Aorta (tissue), 5 donors: ENCODE data around the gene ARHGAP24. TPM values are rescaled to one million over a fixed set of nuclear protein-coding genes. Genes with fewer than 3 reads are reported as not detected.

ENCODE experiments used
- ATAC-seq: fragments of 200-7000 bp; cut with Tn5 transposase; one replicate; pipeline ENCODE4 v1.9.1; 2022; ENCODE audit warnings: moderate library complexity; ENCODE audit not compliant: low FRiP score
- DNase-seq, 2 donors: peaks; one replicate each; pipeline ENCODE4 v3.0.0-alpha.2; 2020
- H3K27ac ChIP-seq, 2 donors: one replicate each; pipeline ENCODE4 v1.5.1; 2013; ENCODE audit warnings: low read length in 2 of 2, mild to moderate bottlenecking in 2 of 2, moderate library complexity in 2 of 2, control low read depth in 1 of 2, inconsistent platforms in 1 of 2, low read depth in 1 of 2
- H3K27me3 ChIP-seq, 2 donors: one replicate each; pipeline ENCODE4 v1.6.1; 2013; ENCODE audit warnings: control low read depth in 1 of 2, low read length in 1 of 2, mild to moderate bottlenecking in 1 of 2, moderate library complexity in 1 of 2; ENCODE audit not compliant: insufficient read depth in 2 of 2, control insufficient read depth in 1 of 2
- H3K36me3 ChIP-seq, 2 donors: one replicate each; pipeline ENCODE4 v1.6.1; 2013; ENCODE audit warnings: control low read depth in 1 of 2, low read length in 1 of 2, mild to moderate bottlenecking in 1 of 2; ENCODE audit not compliant: insufficient read depth in 2 of 2, control insufficient read depth in 1 of 2
- H3K4me1 ChIP-seq, 2 donors: one replicate each; pipeline ENCODE4 v1.6.1; 2013; ENCODE audit warnings: low read length in 2 of 2, control low read depth in 1 of 2, mild to moderate bottlenecking in 1 of 2, moderate library complexity in 1 of 2; ENCODE audit not compliant: insufficient read depth in 2 of 2, control insufficient read depth in 1 of 2
- H3K4me3 ChIP-seq, 2 donors: one replicate each; pipeline ENCODE4 v1.5.1; 2013; ENCODE audit warnings: low read length in 2 of 2, control low read depth in 1 of 2, mild to moderate bottlenecking in 1 of 2
- H3K9me3 ChIP-seq: one replicate; pipeline ENCODE4 v1.6.1; 2013; ENCODE audit warnings: mild to moderate bottlenecking, low read length; ENCODE audit not compliant: control insufficient read depth
- WGBS, 2 donors: extraction: QIAGEN DNeasy Blood & Tissue Kit; methylation state at CpG; one replicate each; pipeline ENCODE4 v1.1.7; 2013; 5-methylcytosine and 5-hydroxymethylcytosine counted together
- intact Hi-C, 2 donors: fragments of 100-400 bp; cut with DNase I; formaldehyde crosslinking; loops; one replicate each; pipeline versions ENCODE4 v1.14.2 to v1.15.0; 2022
- polyA plus RNA-seq, 2 donors: library from polyadenylated mRNA; stranded (reverse); fragments of 200-250 nt; gene quantifications; one replicate each; pipeline ENCODE4 v1.2.3, GENCODE V29; 2013
- total RNA-seq, 2 donors: library from RNA; stranded (reverse); fragmentation: NEBNext Ultra II Directional; extraction: Animal tissue kit (Norgen Biotek cat#: 25700); gene quantifications; one replicate each; pipeline ENCODE4 v1.2.1, GENCODE V29; 2021
- donor health status: healthy with polysubstance abuse.
- donor health status: Bipolar disorder and iron deficiency.
- donor health status: DM: no; HTN: no; CAD: no.
- donor health status: DM: no; HTN: no; CAD: no.
- donor health status: DM: yes; HTN: yes; CAD: no.

ARHGAP24 gene
- total and polyA plus RNA-seq, 4 donors = 13.4 to 35.2 (median 34.0) TPM

DNA sequence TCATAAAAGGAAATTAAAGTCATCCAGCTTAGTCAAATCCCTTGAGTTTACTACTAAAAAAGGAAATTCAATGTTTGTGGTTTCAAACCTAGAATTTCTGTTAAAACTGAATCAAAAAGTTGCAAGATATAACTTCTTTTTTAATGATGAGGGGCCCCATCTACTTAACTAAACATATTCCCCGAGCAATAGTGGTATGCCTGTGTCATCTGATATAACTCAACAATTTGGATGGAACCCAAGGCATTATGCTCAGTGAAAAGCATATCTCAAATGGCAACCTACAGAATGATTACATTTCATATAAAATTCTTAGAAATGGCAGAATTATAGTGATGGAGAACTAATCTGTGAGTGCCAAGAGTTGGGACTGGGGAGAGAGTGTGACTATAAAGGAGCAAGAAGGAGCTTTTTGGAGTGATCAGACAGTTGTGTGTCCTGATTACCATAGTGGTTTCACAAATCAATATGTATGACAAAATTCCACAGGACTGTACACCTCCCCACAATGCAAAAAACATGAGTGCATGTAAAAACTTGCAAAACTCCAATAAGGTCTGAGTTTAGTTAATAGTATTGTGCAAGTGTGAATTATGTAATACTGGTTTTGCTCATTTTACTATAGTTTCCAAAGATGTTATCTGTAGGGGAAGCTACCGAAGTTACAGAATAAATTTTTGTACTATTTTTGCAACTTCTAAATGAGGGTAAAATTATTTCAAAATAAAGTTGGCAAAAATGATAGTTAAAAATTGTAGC is 323.2 kb downstream of the ARHGAP24 start:
- no peaks in the 10 kb centered on the region for H3K9me3 ChIP-seq
- intact Hi-C loops = loop anchor here in 1 of 2 donors (5.0 kb wide), 1 partner anchor 239 kb away; no protein-coding TSS in a partner anchor
- no peak overlapping the region for H3K27ac ChIP-seq
- WGBS, 2 donors = 77 to 89% methylated on average over 2 of the region's 2 CpGs
- no peak for ATAC-seq
- H3K4me1 ChIP-seq = peaks cover 0 to 1% of the 10 kb centered on the region in 2 donors
- no peaks in the 10 kb centered on the region for H3K36me3 ChIP-seq
- H3K27me3 ChIP-seq = no peaks in the 10 kb centered on the region
- no peak for DNase-seq
- no peak overlapping the region for H3K4me3 ChIP-seq

DNA sequence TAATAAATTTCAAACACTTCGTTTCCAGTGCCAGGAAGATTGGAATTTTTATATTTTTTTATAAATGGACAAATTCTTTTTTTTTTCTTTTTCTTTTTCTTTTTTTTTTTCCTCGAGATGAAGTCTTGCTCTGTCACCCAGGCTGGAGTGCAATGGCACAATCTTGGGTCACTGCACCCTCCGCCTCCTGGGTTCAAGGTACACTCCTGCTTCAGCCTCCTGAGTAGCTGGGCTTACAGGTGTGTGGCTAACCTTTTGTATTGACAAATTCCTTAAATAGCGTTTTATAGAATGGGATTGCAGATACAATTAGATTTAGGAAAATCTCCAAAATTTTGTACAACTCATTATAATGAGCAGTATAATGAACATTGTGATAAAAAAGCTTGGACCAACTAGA is 328.9 kb downstream of the ARHGAP24 start:
- intact Hi-C loops = no loop called here
- H3K9me3 ChIP-seq = no peaks in the 10 kb centered on the region
- no peaks in the 10 kb centered on the region for H3K4me1 ChIP-seq
- DNase-seq (no peak), ATAC-seq (no peak)
- H3K4me3 ChIP-seq = no peak overlapping the region
- peaks cover 0 to 3% of the 10 kb centered on the region in 2 donors for H3K36me3 ChIP-seq
- 75% methylated on average over 4 of the region's 4 CpGs for WGBS, 2 donors
- no peak overlapping the region for H3K27ac ChIP-seq
- no peaks in the 10 kb centered on the region for H3K27me3 ChIP-seq

DNA sequence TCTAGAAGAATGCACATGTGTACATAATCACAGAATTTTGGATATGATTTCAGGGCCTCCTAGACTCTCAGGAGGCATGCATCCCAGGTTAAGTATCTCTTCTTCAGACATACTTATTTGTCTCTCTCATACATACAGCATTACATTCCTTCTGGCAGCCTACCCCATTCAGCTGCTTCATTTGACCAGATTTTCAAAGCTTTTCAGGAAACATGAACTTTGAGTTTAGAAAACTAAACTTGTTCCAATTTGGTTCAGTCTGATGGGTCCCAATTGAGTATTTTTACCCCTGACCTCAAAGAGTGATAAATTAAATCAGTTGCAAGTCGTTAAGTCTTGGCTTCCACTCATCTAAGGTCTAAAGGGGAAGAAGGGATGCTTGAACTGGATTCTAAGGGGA is 330.9 kb downstream of the ARHGAP24 start:
- intact Hi-C loops = no loop called here
- Histone ChIP-seq H3K27me3 (no peaks in the 10 kb centered on the region), H3K4me3 (no peak overlapping the region), H3K9me3 (no peaks in the 10 kb centered on the region), H3K36me3 (peaks cover 0 to 3% of the 10 kb centered on the region in 2 donors), H3K4me1 (no peaks in the 10 kb centered on the region), H3K27ac (no peak overlapping the region)
- ATAC-seq (no peak), DNase-seq (no peak)
- 69 to 71% methylated on average over 1 of the region's 1 CpG for WGBS, 2 donors

DNA sequence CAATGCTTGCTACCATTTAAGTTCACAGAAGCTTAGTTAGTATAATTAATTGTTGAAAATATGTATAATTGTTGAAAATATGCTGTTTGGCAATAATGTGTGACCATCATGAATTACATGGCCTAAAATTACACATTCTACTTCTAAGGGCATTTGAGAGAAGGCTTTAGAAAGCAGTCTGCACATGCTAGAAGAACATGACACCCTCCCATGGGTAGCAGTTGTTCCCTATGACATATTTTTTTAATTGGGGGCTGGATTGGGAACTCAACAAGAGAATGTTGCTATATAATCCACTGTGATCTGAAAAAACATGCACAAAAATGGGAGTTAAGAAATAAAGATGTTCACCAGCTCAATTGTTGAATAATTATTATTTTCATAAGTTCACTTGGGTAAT is 331.4 kb downstream of the ARHGAP24 start:
- intact Hi-C loops = no loop called here
- no peaks in the 10 kb centered on the region for H3K9me3 ChIP-seq
- H3K27me3 ChIP-seq = no peaks in the 10 kb centered on the region
- DNase-seq (no peak), ATAC-seq (no peak)
- no peaks in the 10 kb centered on the region for H3K4me1 ChIP-seq
- no peak overlapping the region for H3K27ac ChIP-seq
- H3K4me3 ChIP-seq = no peak overlapping the region
- peaks cover 0 to 3% of the 10 kb centered on the region in 2 donors for H3K36me3 ChIP-seq

DNA sequence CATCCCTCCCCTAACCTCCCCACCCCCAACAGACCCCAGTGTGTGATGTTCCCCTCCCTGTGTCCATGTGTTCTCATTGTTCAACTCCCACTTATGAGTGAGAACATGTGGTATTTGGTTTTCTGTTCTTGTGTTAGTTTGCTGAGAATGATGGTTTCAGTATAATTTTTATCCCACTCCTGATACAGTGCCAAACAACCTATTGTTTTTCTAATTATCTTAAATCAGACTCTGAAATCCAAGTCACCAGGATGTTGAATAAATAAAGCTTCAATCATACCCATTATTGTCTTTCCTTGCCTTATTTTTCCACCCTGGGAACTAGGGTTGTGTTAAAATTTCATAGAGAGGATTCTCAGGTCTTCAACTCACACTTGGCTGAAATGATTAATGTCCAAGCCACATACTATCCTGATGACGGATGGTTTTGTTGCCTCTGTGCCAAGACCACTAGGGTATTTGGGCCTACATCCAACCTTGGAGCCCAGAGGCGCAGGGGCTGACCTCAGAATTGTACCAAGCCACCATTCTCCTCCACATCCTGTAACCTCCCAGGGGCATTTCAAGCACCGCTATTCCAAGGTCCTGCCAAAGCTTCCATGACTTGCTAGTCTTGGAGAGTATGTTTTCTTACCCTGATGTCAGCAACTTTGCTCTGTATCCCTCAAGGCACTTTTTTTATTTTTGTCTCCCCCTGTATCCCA is 332.4 kb downstream of the ARHGAP24 start:
- intact Hi-C loops = no loop called here
- WGBS, 2 donors = 1 to 4% methylated on average over 3 of the region's 3 CpGs
- Histone ChIP-seq H3K4me3 (no peak overlapping the region), H3K36me3 (peaks cover 0 to 3% of the 10 kb centered on the region in 2 donors), H3K9me3 (no peaks in the 10 kb centered on the region), H3K4me1 (no peaks in the 10 kb centered on the region), H3K27me3 (no peaks in the 10 kb centered on the region), H3K27ac (peak overlapping the region in 1 of 2 donors; percentile 67)
- peak; percentile 75 to 79 for DNase-seq
- peak; percentile 87 for ATAC-seq

DNA sequence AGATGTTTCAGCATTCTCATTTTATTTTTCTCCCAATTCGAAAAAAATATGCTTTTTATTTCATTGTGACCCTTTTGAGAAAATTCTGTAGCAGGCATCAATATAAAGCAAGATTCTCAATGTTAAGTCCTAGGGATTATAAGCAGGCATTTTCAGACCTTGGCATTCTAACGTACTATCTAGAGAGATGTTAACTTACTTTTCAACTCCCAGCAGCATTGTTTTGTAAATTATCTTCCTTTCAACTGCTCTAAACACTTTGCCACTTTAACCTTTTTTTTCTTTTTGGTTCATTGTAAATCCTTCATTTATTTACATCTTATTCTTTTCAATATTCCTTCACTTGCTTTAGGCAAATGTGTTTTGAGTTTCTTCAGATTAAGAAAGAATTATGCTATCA is 333.2 kb downstream of the ARHGAP24 start:
- intact Hi-C loops = no loop called here
- Histone ChIP-seq H3K27me3 (no peaks in the 10 kb centered on the region), H3K36me3 (peaks cover 0 to 3% of the 10 kb centered on the region in 2 donors), H3K4me1 (peaks cover 0 to 2% of the 10 kb centered on the region in 2 donors), H3K9me3 (no peaks in the 10 kb centered on the region), H3K27ac (peak overlapping the region in 1 of 2 donors; percentile 57), H3K4me3 (no peak overlapping the region)
- DNase-seq = no peak
- no peak for ATAC-seq
- WGBS, 2 donors = 36 to 42% methylated on average over 2 of the region's 2 CpGs

DNA sequence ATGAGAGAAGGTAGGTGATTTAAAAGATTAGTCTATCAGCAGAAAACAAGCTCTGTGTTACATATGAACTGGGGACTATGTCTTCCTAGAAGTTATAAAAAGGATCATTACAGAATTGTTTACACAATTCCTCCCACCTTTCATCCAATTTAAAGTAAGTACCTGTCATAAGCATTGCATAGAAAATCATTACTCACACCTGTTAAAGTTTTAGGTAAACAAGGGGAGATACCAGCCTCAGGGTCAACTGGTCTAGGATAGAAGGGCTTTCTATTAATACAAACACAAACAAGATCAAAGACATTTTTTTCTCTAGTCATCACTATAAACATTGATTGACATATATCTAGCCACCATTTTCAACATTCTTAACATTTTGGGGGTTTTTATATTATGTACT is 333.9 kb downstream of the ARHGAP24 start:
- intact Hi-C loops = no loop called here
- DNase-seq = no peak
- H3K4me1 ChIP-seq = peaks cover 0 to 2% of the 10 kb centered on the region in 2 donors

DNA sequence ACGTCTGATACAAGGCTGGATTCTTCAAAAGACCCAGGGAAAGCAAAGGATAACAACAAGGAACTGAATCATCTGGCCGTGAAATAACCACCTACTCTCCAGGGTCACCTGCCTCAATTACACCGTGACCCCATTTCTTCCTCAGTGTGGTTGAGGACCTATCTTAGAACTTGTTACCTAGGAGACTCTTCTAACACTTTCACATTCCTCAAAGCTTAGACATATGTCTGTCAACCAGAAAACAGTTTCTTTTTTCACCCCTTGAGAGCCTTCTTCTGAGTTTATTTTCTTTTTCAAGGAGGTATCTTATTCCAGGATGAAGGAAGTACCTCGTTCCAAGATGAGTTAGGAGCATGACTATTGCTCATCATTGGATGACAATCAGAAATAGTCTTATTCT is 337.8 kb downstream of the ARHGAP24 start:
- H3K27ac ChIP-seq = no peak overlapping the region
- H3K4me1 ChIP-seq = peaks cover 0 to 2% of the 10 kb centered on the region in 2 donors
- DNase-seq = no peak
- H3K4me3 ChIP-seq = no peak overlapping the region
- H3K36me3 ChIP-seq = no peaks in the 10 kb centered on the region
- no peaks in the 10 kb centered on the region for H3K9me3 ChIP-seq
- WGBS, 2 donors = 89 to 94% methylated on average over 4 of the region's 4 CpGs
- intact Hi-C loops = no loop called here
- H3K27me3 ChIP-seq = no peaks in the 10 kb centered on the region
- no peak for ATAC-seq

More for the DNA sequence above, 333.9 kb downstream of the ARHGAP24 start:
- Histone ChIP-seq H3K27ac (no peak overlapping the region), H3K4me3 (no peak overlapping the region), H3K36me3 (peaks cover 0 to 3% of the 10 kb centered on the region in 2 donors), H3K27me3 (no peaks in the 10 kb centered on the region), H3K9me3 (no peaks in the 10 kb centered on the region)
- no peak for ATAC-seq
